Embryonic facial prominence (tissue), 1 donor: ENCODE data around the gene ICA1.

Source experiments
- DNase-seq: peaks from one replicate; pipeline ENCODE4 v3.0.0-alpha.2; 2016; ENCODE audit errors: extremely low spot score

Gene ICA1

DNA sequence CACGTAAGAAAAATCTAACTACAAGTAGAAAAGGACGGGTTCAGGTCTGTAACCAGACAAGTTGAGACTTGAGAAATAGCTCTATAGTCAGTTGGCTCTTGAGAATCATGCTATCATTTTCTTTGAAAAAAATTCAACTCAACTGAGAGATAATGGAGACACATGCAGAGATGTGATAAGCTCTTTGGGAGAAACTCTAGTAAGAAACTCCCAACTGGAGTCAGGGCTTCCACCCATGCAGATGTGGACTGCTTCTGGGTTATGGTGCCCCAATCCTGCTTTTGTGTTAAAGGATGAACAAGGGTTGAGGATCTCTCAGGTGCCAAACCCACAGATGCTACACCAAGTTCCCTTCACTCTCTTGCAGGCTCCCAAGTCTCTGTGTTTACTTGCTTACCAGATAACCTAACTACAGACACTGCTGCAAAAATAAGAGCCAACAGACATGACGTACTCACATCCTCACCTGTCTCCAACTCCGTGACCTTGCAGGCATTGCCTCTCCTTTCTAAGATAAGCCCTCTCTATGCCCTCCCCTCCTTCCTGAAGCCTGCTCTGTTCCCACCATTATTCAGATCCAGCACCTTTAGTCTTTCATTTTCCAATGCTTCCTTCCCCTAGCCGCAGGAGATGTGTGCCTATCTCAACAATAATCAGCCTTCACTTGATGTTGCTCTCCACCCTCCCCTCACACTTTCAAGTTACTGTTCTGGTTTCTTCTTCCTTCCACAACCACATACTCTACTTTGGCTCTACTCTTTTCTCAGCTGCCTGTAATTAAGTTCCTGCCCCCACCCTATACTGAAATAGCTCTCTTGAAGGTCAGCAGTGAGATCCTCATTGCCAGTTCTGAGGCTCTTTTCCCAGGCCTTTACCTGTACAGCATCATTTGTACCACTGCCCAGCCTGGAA, 130.0 kb downstream of the ICA1 start:
- no peak for DNase-seq

DNA sequence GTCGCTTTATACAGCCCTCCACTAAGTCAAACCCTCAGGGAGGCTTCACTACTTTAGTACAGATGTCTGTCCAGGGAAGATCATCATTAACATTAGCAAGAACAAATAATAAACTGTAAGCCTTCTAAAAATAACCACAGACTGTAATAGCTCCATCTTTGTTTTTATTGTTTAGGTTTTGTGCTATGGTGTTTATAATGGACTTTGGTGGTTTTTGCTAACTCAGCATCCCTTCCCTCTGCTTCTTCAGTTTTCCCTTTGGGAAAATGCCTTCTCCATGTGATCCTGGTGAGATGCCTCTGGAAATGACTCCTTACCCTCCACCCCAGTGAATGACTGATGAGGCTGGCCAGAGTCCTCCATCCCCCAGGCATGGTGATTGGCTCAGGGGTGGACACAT, 131.3 kb downstream of the ICA1 start:
- no peak for DNase-seq

DNA sequence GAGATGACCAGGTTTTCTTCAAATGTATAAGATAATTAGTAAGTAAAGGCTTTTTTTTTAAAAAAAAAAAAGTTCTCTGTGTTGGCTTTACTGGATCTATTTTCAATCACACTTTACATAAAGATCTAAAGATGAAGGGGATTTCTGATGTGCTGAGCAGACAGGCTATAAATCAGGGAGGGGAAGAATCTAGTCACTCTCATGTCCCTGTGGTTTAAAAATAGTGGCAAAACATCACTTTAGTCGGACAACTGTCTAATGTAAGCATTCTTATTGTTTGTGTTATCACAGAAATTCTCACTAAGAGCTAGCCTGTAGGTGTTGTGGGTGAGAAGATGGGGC, 132.7 kb downstream of the ICA1 start:
- no peak for DNase-seq

DNA sequence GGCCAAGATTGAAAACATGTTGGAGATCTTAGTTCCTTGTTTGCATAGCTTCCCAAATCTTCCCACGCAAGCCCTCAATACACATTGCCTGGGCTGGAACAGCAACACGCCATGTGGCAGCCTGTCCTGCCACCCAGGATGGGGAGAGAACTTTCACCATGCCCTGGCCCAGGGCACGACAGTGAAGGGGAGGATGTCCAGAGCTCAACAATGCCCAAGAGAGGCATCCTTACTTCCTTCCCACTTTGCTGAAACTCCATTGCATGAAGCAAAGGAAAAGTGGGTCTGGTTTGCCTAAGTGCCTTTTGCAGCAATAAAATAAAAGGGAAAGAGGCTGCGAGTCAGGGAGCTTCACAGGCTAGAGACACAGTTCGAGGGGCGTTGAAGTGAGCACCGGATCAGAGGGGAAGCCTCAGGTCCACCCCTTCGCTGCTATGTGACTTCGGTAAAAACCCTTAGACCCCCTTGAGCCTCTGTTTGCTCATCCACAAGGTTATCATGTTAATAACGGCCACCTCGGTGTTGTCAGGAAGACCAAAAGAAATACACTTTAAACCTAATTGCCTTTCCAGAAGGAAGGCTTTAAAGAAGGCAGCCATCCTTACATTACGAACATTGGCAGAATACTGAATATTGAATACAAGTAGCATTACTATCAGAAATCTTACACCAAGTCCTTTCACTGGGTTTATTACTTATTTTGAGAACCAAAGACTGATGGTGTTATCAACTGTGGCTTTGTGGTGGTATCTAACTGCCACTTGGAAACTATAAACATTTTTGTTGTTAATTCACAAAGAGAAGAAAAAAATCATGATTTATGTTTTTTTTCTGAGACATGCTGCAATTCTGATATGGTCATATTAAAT, 133.3 kb downstream of the ICA1 start:
- DNase-seq, result no peak

- DNase-seq, result no peak
Measured at GRCh38 chr7:8126601-8127167, 135.3 kb downstream of the ICA1 start.

DNA sequence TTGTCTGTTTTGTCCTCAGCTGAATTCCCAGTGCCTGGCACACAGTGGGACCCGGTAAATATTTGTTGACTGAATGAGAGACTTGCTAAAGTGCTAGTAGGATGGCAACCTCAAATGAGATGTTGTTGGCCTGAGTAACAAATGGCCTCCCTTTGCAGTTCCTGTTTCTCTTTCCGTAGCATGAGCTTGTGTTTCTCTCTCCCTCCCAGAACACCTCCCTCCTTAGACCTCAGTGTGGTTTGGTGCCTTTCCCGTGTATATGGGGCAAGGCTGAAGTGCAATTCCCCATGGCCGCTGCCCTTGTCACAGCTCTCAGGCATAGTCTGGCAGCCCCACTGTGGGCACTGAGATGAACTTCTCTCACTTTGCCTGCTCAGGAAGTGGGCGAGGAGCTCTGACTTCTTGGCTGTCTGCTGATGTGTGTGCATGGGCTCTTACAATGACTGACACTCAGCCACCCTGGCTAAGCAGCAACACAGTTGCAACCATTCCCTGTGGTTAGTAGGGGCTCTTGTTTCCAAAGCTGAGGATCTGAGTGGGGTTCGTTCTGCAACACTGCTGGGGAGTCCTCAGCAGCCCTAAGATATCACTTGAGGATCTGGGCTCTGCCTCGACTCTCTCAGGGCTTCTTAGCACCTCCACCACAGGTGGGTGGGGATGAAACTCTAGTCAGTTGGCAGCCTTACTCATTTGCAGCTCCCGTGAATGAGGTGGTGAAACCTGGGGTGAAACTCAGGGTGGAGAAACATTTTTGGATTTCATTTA, 136.1 kb downstream of the ICA1 start:
- DNase-seq, result no peak

GRCh38 chr7:8121243-8121642, 140.7 kb downstream of the ICA1 start:
- no peak for DNase-seq

DNA sequence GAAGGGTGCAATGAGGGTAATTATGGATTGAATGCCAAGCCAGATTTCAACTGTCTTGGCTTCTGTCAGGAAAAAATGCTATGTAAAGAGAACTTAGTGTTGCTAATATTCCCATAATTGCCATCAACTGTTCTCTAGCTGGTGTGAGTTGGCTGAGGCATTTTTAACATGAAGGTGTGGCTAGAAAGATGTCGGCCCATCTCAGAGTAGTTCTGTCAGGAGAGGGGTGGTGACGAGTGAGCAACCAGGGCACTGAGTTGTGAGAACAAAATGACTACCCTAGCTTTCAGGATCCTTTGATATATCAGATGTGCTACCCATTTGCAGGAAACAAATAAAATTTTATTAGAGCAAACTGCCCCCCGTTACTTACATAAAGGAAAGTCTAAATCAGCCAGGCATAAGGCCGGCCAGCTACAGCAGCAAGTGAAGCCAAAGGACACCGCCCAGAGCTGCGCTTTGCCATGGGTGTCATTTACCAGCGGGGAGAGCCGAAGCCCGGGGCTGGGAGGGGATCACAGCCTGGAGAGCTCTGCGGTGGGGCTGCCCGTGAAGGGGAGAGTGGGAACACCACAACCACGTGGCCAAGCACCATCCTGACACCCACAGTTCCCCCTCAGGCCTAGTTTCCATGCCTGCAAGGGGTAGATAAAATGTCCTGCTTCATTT, 141.4 kb downstream of the ICA1 start:
- DNase-seq, result no peak

DNA sequence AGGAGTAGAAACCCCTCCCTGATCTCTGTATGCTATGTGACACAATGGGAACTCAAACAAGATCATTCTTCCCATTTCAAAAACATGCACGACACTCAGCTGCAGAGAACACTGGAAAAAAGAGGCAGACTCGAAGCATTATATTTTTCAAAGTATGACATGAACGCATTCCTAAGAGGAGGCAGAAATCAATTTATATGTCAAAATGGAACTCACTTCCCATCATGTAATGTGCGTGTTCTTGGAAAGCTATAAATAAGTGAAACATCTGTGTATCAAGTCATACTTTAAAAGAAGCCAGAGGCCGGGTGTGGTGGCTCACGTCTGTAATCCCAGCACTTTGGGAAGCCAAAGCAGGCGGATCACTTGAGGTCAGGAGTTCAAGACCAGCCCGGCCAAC, 142.7 kb downstream of the ICA1 start:
- no peak for DNase-seq

DNA sequence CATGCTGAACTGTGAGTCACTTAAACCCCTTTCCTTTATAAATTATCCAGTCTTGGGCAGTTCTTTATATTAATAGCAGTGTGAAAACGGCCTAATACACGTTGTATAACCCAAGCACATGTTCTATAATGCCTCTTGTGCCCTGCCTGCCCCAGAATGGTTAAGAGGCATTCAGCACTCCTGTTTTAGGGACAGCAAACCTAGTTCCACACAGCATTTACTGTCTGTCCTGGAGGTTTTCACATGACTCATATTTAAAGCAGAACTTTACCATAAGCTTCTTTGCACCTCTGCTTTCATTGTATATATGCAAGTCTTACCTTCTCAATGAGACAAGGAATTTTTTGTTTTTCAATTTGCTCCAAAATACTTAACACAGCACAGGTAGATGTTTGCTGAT, 144.8 kb downstream of the ICA1 start:
- no peak for DNase-seq

GRCh38 chr7:8115547-8116402, 146.2 kb downstream of the ICA1 start:
- DNase-seq, result no peak

DNA sequence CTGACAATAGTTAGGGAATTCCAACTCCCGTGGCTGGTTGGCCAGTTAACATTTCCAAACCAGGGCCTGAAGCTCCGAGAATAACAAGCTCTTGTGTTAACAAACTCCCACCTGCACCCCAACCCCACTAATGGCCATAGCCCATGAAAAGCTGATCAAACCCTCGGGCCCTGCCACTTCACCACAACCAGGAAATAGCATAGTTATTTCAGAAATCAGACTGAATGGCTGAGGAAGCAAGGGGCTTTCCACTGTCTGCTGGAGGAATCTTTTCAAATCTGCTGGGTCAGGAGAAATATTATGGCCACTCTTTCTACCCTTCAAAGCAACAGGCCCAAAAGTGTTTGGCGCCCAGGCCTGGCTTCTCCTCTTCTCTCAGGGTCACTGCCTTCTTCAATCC, 147.8 kb downstream of the ICA1 start:
- no peak for DNase-seq

DNA sequence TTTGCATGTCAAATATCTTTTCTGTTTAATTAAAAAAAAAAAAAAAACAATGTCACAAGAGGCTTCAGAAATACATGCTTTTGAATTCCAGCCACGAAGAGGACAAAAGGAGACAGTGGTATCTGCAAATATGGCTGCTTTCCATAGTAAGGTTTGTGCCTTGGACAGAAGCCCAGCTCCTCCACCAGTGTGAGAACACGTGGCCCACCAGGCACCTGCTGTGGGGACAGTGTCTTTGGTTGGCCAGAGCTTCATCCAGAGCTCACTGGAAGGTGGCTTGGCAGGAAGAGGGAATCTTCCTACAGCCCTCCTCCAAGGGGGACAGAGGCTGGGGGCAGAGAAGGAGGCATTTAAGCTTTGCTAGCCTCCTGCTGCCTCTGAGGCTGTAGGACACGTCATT, 148.8 kb downstream of the ICA1 start:
- no peak for DNase-seq

GRCh38 chr7:8112685-8113084, 149.3 kb downstream of the ICA1 start:
- no peak for DNase-seq

DNA sequence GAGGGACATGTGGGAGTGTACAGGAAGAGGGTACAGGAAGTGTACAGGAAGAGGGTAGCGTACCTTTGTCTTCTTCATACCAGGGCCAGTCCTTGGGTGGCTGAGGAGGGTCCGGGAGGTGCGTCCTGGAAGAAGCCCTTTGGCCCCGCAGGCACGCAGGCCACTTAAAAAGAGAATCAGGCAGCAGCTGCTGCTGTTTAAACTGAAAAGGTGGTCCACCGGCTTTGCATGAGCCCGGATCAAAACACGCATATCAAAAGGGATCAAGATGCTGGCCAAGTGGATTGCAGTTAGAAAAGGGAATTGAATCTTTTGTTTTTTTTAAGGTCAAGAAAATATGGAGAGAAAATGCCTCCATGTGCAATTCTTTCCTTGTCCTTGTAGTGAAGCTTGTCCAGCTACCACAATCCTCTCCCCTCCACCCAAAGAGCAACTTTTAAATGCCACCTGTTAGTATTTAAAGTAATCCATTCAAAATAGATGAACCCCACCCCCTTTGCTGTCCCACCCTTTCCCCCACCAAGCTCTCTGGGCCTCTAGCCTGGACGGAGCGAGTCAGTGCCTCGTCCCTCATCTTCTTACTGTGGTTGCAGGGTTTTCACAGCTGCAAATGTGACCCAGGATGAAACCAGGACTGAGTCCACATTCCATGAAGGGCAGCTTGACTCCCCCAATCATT, 150.5 kb downstream of the ICA1 start:
- DNase-seq, result no peak

GRCh38 chr7:8109196-8110022, 152.6 kb downstream of the ICA1 start:
- no peak for DNase-seq

DNA sequence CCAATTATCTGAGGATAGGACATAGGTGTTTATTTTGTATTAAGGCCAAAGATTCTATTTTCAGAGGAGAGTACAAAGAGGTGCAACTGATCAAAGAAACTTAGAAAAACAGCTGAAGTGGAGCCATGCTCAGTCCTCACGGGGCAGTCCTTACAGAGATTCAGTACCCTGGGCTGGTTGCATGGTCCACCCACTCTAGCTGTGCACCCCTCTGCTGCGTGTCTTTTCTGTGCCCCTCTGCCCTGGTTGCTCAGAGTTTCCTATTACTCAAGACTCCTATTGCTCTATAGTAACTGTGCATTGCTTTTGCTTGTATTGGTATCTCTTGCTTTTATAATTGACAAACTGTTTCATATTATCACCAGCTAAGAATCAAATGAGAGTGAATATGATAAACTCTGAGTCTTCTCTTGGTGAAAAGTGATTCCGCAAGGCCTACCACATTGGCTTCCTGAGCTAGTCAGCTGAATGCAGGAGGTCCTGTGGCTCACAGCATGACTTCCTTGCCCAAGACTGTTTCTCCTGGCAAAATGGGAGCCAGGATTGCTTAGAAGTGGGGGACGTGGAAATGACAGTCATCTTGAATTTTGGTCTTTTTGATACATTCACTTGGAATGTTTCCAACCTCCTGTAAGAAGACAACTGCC, 156.4 kb downstream of the ICA1 start:
- no peak for DNase-seq

GRCh38 chr7:8103282-8103681, 158.7 kb downstream of the ICA1 start:
- DNase-seq, result no peak
